GM20000 (cell line): ENCODE results near the gene ATG16L2.

Experiments used
- DNase-seq: peaks from one replicate; pipeline ENCODE4 v3.0.0; 2012; ENCODE audit warnings: low spot score
- CTCF ChIP-seq: IDR thresholded peaks from 2 replicates; pipeline ENCODE4 v1.5.1; 2012; ENCODE audit warnings: mild to moderate bottlenecking, control low read depth; ENCODE audit errors: extremely low read depth, missing control alignments

Gene ATG16L2

GRCh38 chr11:72860592-72860991, 46.4 kb downstream of the ATG16L2 start:
- no peak for TF ChIP-seq CTCF

GRCh38 chr11:72863091-72863490, 48.9 kb downstream of the ATG16L2 start:
- no peak for TF ChIP-seq CTCF
- DNase-seq = no peak

More at GRCh38 chr11:72860592-72860991, 46.4 kb downstream of the ATG16L2 start:
- no peak for DNase-seq

- TF ChIP-seq CTCF = no peak
- no peak for DNase-seq
Observed at GRCh38 chr11:72863916-72864315, 49.7 kb downstream of the ATG16L2 start.

GRCh38 chr11:72864702-72865655, 50.8 kb downstream of the ATG16L2 start:
- TF ChIP-seq CTCF = no peak
- DNase-seq = no peak

GRCh38 chr11:72867970-72868369, 53.8 kb downstream of the ATG16L2 start:
- no peak for TF ChIP-seq CTCF
- DNase-seq = no peak

GRCh38 chr11:72869831-72870230, 55.6 kb downstream of the ATG16L2 start:
- TF ChIP-seq CTCF = no peak
- no peak for DNase-seq

- DNase-seq = no peak
- no peak for TF ChIP-seq CTCF
Observed at GRCh38 chr11:72871119-72871518, 56.9 kb downstream of the ATG16L2 start.
